H1 (cell line): ENCODE measurements around the gene JPH3. TPM values are rescaled to one million over a fixed set of nuclear protein-coding genes. Genes with fewer than 3 reads are reported as not detected.

Experiments used
- CTCF ChIA-PET: fragments of 300-600 bp; sonication (Branson Sonifier 250); formaldehyde crosslinking; loops from one replicate; lab custom pipeline; 2021; ENCODE audit not compliant: partially characterized antibody; lab: Charles Lee
- POLR2A ChIA-PET: fragments of 300-600 bp; sonication (Branson Sonifier 250); formaldehyde crosslinking; loops from one replicate; lab custom pipeline; 2021; ENCODE audit warnings: inconsistent platforms; ENCODE audit not compliant: partially characterized antibody; lab: Charles Lee
- DNase-seq, 2 experiments: peaks; one replicate each; pipeline versions ENCODE4 v3.0.0 to v3.0.0-alpha.2; 2010 to 2022; ENCODE audit warnings: low spot score in 2 of 2, low read depth in 1 of 2, mixed read lengths in 1 of 2
- FAIRE-seq: peaks from 2 replicates; lab custom pipeline; 2011; peaks lifted over from hg19 to GRCh38; lab: Jason Lieb, UNC
- H2AFZ ChIP-seq: 2 replicates; pipeline ENCODE4 v1.8.1; 2012; ENCODE audit warnings: low read length, inconsistent platforms
- H2AK5ac ChIP-seq: 2 replicates; pipeline ENCODE4 v1.6.1; 2013; ENCODE audit warnings: low read depth, low read length
- H2BK120ac ChIP-seq: replicated peaks from 2 replicates; pipeline ENCODE3; 2013; ENCODE audit warnings: low read depth, low read length, inconsistent platforms
- H2BK12ac ChIP-seq: 2 replicates; pipeline ENCODE4 v1.6.1; 2013; ENCODE audit warnings: low read depth, low read length
- H2BK15ac ChIP-seq: 2 replicates; pipeline ENCODE4 v1.6.1; 2013; ENCODE audit warnings: low read length
- H2BK20ac ChIP-seq: 2 replicates; pipeline ENCODE4 v1.6.1; 2013; ENCODE audit warnings: low read length
- H2BK5ac ChIP-seq: 2 replicates; pipeline ENCODE4 v1.6.1; 2013; ENCODE audit warnings: low read depth, low read length
- H3K14ac ChIP-seq: 2 replicates; pipeline ENCODE4 v1.6.1; 2013; ENCODE audit warnings: inconsistent platforms; ENCODE audit not compliant: insufficient read length
- H3K18ac ChIP-seq: 2 replicates; pipeline ENCODE4 v1.6.1; 2013; ENCODE audit warnings: low read length; ENCODE audit errors: extremely low read depth
- H3K23ac ChIP-seq: 2 replicates; pipeline ENCODE4 v1.6.1; 2013; ENCODE audit warnings: inconsistent platforms; ENCODE audit not compliant: insufficient read length
- H3K23me2 ChIP-seq: 2 replicates; pipeline ENCODE4 v1.6.1; 2013; ENCODE audit warnings: low read depth, low read length
- H3K27ac ChIP-seq: 2 replicates; pipeline ENCODE4 v1.6.1; 2011; ENCODE audit warnings: low read depth, low read length, inconsistent platforms
- H3K27me3 ChIP-seq, 4 experiments: replicated peaks in 1 of 4; 1 replicate in 1 of 4; 2 replicates in 3 of 4; pipeline versions ENCODE4 v1.6.1 to v1.8.1; 2011 to 2013; ENCODE audit warnings: low read length in 3 of 4, mild to moderate bottlenecking in 3 of 4, inconsistent platforms in 2 of 4, mixed read lengths in 2 of 4, moderate library complexity in 1 of 4; ENCODE audit not compliant: control insufficient read depth in 3 of 4, insufficient read depth in 3 of 4; ENCODE audit errors: extremely low read depth in 1 of 4
- H3K36me3 ChIP-seq, 4 experiments: 2 replicates each; pipeline versions ENCODE4 v1.6.1 to v1.8.1; 2011 to 2013; ENCODE audit warnings: mild to moderate bottlenecking in 4 of 4, low read length in 3 of 4, moderate library complexity in 2 of 4, control low read depth in 1 of 4, inconsistent platforms in 1 of 4; ENCODE audit not compliant: insufficient read depth in 4 of 4, control insufficient read depth in 2 of 4
- H3K4ac ChIP-seq: replicated peaks from 2 replicates; pipeline ENCODE3; 2013; ENCODE audit warnings: low read length, low read depth, mixed read lengths, inconsistent platforms; ENCODE audit not compliant: insufficient read length
- H3K4me1 ChIP-seq, 4 experiments: replicated peaks in 1 of 4; 1 replicate in 1 of 4; 2 replicates in 3 of 4; pipeline versions ENCODE4 v1.6.1 to v1.8.1; 2011 to 2013; ENCODE audit warnings: low read length in 3 of 4, inconsistent platforms in 2 of 4, mixed read lengths in 1 of 4; ENCODE audit not compliant: insufficient read depth in 4 of 4, control insufficient read depth in 3 of 4
- H3K4me2 ChIP-seq, 2 experiments: 2 replicates each; pipeline versions ENCODE4 v1.6.1 to v1.8.1; 2011 to 2013; ENCODE audit warnings: low read depth in 2 of 2, low read length in 2 of 2, control low read depth in 1 of 2, inconsistent platforms in 1 of 2, mild to moderate bottlenecking in 1 of 2; ENCODE audit not compliant: insufficient read depth in 1 of 2
- H3K4me3 ChIP-seq, 4 experiments: fragments of 200-600, 300-600 bp in 1 of 4; sonication (generic), shearing (Covaris generic), sonication (Bioruptor Twin) in 1 of 4; 2 replicates each; pipeline versions ENCODE4 v1.5.1 to v1.8.1; 2011 to 2016; ENCODE audit warnings: low read length in 4 of 4, low read depth in 3 of 4, control low read depth in 2 of 4, inconsistent platforms in 2 of 4, mild to moderate bottlenecking in 2 of 4, mixed read lengths in 1 of 4, moderate library complexity in 1 of 4; ENCODE audit not compliant: insufficient read depth in 2 of 4; ENCODE audit errors: extremely low read depth in 1 of 4
- H3K56ac ChIP-seq: replicated peaks from 2 replicates; pipeline ENCODE3; 2013; ENCODE audit warnings: low read depth, mild to moderate bottlenecking, mixed read lengths, low read length, inconsistent platforms; ENCODE audit not compliant: insufficient read length
- H3K79me1 ChIP-seq: 2 replicates; pipeline ENCODE4 v1.6.1; 2013; ENCODE audit warnings: low read depth, low read length, control low read depth
- H3K79me2 ChIP-seq, 2 experiments: 2 replicates each; pipeline versions ENCODE4 v1.6.1 to v1.8.1; 2012 to 2013; ENCODE audit warnings: low read length in 2 of 2, mild to moderate bottlenecking in 2 of 2, inconsistent platforms in 1 of 2; ENCODE audit not compliant: insufficient read depth in 2 of 2, control insufficient read depth in 1 of 2
- H3K9ac ChIP-seq, 4 experiments: replicated peaks in 1 of 4; 1 replicate in 1 of 4; 2 replicates in 3 of 4; pipeline versions ENCODE4 v1.6.1 to v1.8.1; 2011 to 2013; ENCODE audit warnings: low read depth in 3 of 4, low read length in 3 of 4, control low read depth in 2 of 4, mild to moderate bottlenecking in 2 of 4, moderate library complexity in 2 of 4, inconsistent platforms in 1 of 4; ENCODE audit errors: extremely low read depth in 1 of 4
- H3K9me3 ChIP-seq, 2 experiments: 2 replicates each; pipeline versions ENCODE4 v1.6.1 to v1.8.1; 2012 to 2013; ENCODE audit warnings: mild to moderate bottlenecking in 2 of 2, moderate library complexity in 2 of 2, control low read depth in 1 of 2, inconsistent platforms in 1 of 2, low read depth in 1 of 2, low read length in 1 of 2, mixed read lengths in 1 of 2; ENCODE audit not compliant: insufficient read depth in 2 of 2
- H4K20me1 ChIP-seq, 2 experiments: replicated peaks in 1 of 2; 2 replicates each; pipeline versions ENCODE3 to v1.8.1; 2011 to 2013; ENCODE audit warnings: inconsistent platforms in 2 of 2, low read length in 2 of 2, mild to moderate bottlenecking in 1 of 2; ENCODE audit not compliant: insufficient read depth in 2 of 2, control insufficient read depth in 1 of 2
- H4K5ac ChIP-seq: 2 replicates; pipeline ENCODE4 v1.6.1; 2013; ENCODE audit warnings: low read length, low read depth, mixed read lengths, inconsistent platforms; ENCODE audit not compliant: insufficient read length
- H4K8ac ChIP-seq: 2 replicates; pipeline ENCODE4 v1.8.0; 2013; ENCODE audit warnings: mild to moderate bottlenecking, moderate library complexity, low read length, inconsistent platforms; ENCODE audit not compliant: insufficient read depth; ENCODE audit errors: extremely low read depth
- H4K91ac ChIP-seq: replicated peaks from 2 replicates; pipeline ENCODE3; 2013; ENCODE audit warnings: low read length, mixed read lengths, inconsistent platforms; ENCODE audit not compliant: insufficient read length
- BCL11A ChIP-seq, 2 experiments: IDR thresholded peaks; one replicate each; pipeline ENCODE4 v1.6.1; 2011; ENCODE audit warnings: low read depth in 2 of 2, low read length in 2 of 2, mild to moderate bottlenecking in 2 of 2
- KDM1A ChIP-seq: fragments of 200-600, 300-600 bp; sonication (generic); IDR thresholded peaks from 2 replicates; pipeline ENCODE4 v1.7.1; 2016; ENCODE audit warnings: mild to moderate bottlenecking, low read length, borderline replicate concordance
- WGBS, 2 experiments: shearing (Covaris generic) in 1 of 2; methylation state at CpG; one replicate each; pipeline versions ENCODE4 v1.1.6 to v1.1.7; 2013 to 2015; ENCODE audit warnings: low lambda C conversion rate in 2 of 2, mixed read lengths in 2 of 2, inconsistent platforms in 1 of 2, low coverage in 1 of 2, missing lambda C conversion rate in 1 of 2; ENCODE audit not compliant: insufficient replicate concordance in 2 of 2, insufficient coverage in 1 of 2, insufficient read length in 1 of 2; ENCODE audit errors: extremely low coverage in 1 of 2, missing lambda C conversion rate in 1 of 2; 5-methylcytosine and 5-hydroxymethylcytosine counted together
- polyA plus RNA-seq, 7 experiments: library from polyadenylated mRNA; depleted of rRNA in 3 of 7; stranded (reverse) in 5 of 7; unstranded in 2 of 7; fragments of >200 nt in 5 of 7; fragments of 200-250 nt in 2 of 7; gene quantifications; 1 replicate in 5 of 7; 2 replicates in 1 of 7; 4 replicates in 1 of 7; pipeline versions ENCODE4 v1.2.1 to v1.2.3, GENCODE V29; 2011 to 2013; ENCODE audit warnings: missing spikeins in 2 of 7, mixed read lengths in 2 of 7
- total RNA-seq: library from RNA; stranded (reverse); fragmentation: NEBNext Ultra II Directional; extraction: Animal tissue kit (Norgen Biotek cat#: 25700); gene quantifications from 2 replicates; pipeline ENCODE4 v1.2.1, GENCODE V29; 2021

The JPH3 gene
- total and polyA plus RNA-seq, 2 of the 8 experiments (the other 6 are each of a cell fraction or from before 2014, with no cell fraction given): 10.3 to 28.3 TPM

- Histone ChIP-seq H2BK5ac (no peak overlapping the region), H3K23ac (no peak overlapping the region), H4K91ac (no peak overlapping the region), H3K4ac (no peak overlapping the region), H3K79me1 (no peaks in the 10 kb centered on the region; the same call in 1 of the 2 replicates), H3K23me2 (no peaks in the 10 kb centered on the region), H4K8ac (no peak overlapping the region), H4K20me1 (peaks cover 0 to 9% of the 10 kb centered on the region in 2 experiments), H2AFZ (no peak overlapping the region), H4K5ac (no peak overlapping the region), H2BK20ac (no peak overlapping the region), H3K27ac (no peak overlapping the region), H3K4me2 (no peak overlapping the region), H3K4me1 (peaks cover 0 to 4% (median 2%) of the 10 kb centered on the region in 4 experiments; a peak in 5 of 7 replicates), H3K4me3 (no peak overlapping the region), H2BK12ac (no peak overlapping the region), H3K9ac (no peak overlapping the region), H2AK5ac (no peak overlapping the region), H3K27me3 (no peaks in the 10 kb centered on the region; a peak in 2 of 7 replicates), H2BK120ac (no peak overlapping the region), H3K14ac (no peak overlapping the region), H3K18ac (no peak overlapping the region), H3K56ac (no peak overlapping the region), H3K36me3 (no peaks in the 10 kb centered on the region), H3K79me2 (no peaks in the 10 kb centered on the region), H2BK15ac (no peak overlapping the region), H3K9me3 (peaks cover 0 to 3% of the 10 kb centered on the region in 2 experiments; a peak in 2 of 4 replicates)
- ChIA-PET POLR2A (no interaction called here), CTCF (interaction anchor here (0.7 to 1.7 kb wide), 8 partner anchors 12 to 157 kb away, joined by 3 to 9 read pairs (median 3); no protein-coding TSS in a partner anchor)
- TF ChIP-seq KDM1A (peak; percentile 67; the same call in 1 of the 2 replicates), BCL11A (IDR thresholded peaks at IDR 0.05; ENCODE audit: low read depth in 2 of 2, low read length in 2 of 2) (no peak)
- no peak for FAIRE-seq
- 88% methylated on average over 2 of the region's 2 CpGs; no CpG with 5 or more reads in 1 of the 2 experiments for WGBS, 2 experiments
- no peak for DNase-seq
These were observed 28.8 kb downstream of the JPH3 start for GRCh38 chr16:87631067-87631466.
